Epidermal melanocyte (primary cell): ENCODE measurements around the gene KYAT1.

Source experiments
- DNase-seq: peaks from one replicate; pipeline ENCODE4 v3.0.0; 2011; ENCODE audit warnings: low spot score; ENCODE audit not compliant: insufficient read length

The KYAT1 gene

GRCh38 chr9:128785427-128785826 is 96.3 kb downstream of the KYAT1 start:
- no peak for DNase-seq
